Stimulated activated CD8-positive, alpha-beta memory T cell treated with anti-CD3 and anti-CD28 coated beads, Interleukin-12 subunit alpha, Interleukin-12 subunit beta, amount 100 ng/mL, for 4 hours (primary cell): Measurements from ENCODE around the gene SHLD2.
"Not testable (repeated sequence)": the region's sequence is repeated elsewhere in the genome, so short reads cannot be mapped to it uniquely, and the experiment has no call there.

ENCODE experiments used
- DNase-seq: peaks from one replicate; pipeline ENCODE4 v3.0.0-alpha.2; 2020; ENCODE audit warnings: low read depth

SHLD2 gene

GRCh38 chr10:87213150-87213765, 118.3 kb downstream of the SHLD2 start:
- not testable (repeated sequence) for DNase-seq

GRCh38 chr10:87213806-87214205, 118.8 kb downstream of the SHLD2 start:
- not testable (repeated sequence) for DNase-seq

GRCh38 chr10:87216120-87216519, 121.1 kb downstream of the SHLD2 start:
- not testable (repeated sequence) for DNase-seq

GRCh38 chr10:87219370-87219769, 124.4 kb downstream of the SHLD2 start:
- not testable (repeated sequence) for DNase-seq

GRCh38 chr10:87222789-87223188, 127.8 kb downstream of the SHLD2 start:
- not testable (repeated sequence) for DNase-seq

- not testable (repeated sequence) for DNase-seq
These were observed 130.1 kb downstream of the SHLD2 start, which contains the start of gene NUTM2A for GRCh38 chr10:87225148-87225547. Gene NUTM2A, plus strand, starts transcription at chr10:87225448. Its CDS starts 383 bp downstream, at chr10:87225831.

- DNase-seq, result not testable (repeated sequence)
These were observed 133.2 kb downstream of the SHLD2 start for GRCh38 chr10:87228247-87228646.

GRCh38 chr10:87229211-87229610, 134.2 kb downstream of the SHLD2 start:
- DNase-seq, result not testable (repeated sequence)

GRCh38 chr10:87234854-87235253, 139.8 kb downstream of the SHLD2 start:
- not testable (repeated sequence) for DNase-seq

- DNase-seq, result not testable (repeated sequence)
These were observed 142.2 kb downstream of the SHLD2 start for GRCh38 chr10:87237244-87237643.

- not testable (repeated sequence) for DNase-seq
These were observed 144.4 kb downstream of the SHLD2 start for GRCh38 chr10:87239346-87239808.
